ENCODE data around the gene TGFBR3L.
"Not testable (repeated sequence)": the region's sequence is repeated elsewhere in the genome, so short reads cannot be mapped to it uniquely, and the experiment has no call there.

Gene TGFBR3L

GRCh38 chr19:7916103-7916954 is 1.7 kb downstream of the TGFBR3L start:
- in situ Hi-C loops (cut with HindIII; ENCODE audit: low sequenced_read_pairs) = no loop called here

- in situ Hi-C loops (cut with HindIII; ENCODE audit: low sequenced_read_pairs) = no loop called here
Observed at GRCh38 chr19:7916955-7917266, 2.3 kb downstream of the TGFBR3L start.

- in situ Hi-C loops (cut with HindIII; ENCODE audit: low sequenced_read_pairs) = no loop called here
Observed at GRCh38 chr19:7917267-7918061, 2.8 kb downstream of the TGFBR3L start.

GRCh38 chr19:7918062-7918614 is 3.5 kb downstream of the TGFBR3L start:
- in situ Hi-C loops (cut with HindIII; ENCODE audit: low sequenced_read_pairs) = not testable (repeated sequence)

- in situ Hi-C loops (cut with HindIII; ENCODE audit: low sequenced_read_pairs) = no loop called here
Observed at GRCh38 chr19:7918615-7919421, 4.2 kb downstream of the TGFBR3L start.

- in situ Hi-C loops (cut with HindIII; ENCODE audit: low sequenced_read_pairs) = loop anchor here (5.0 kb wide), 1 partner anchor 68 kb away; no protein-coding TSS in a partner anchor
Observed at GRCh38 chr19:7919610-7920518, 5.2 kb downstream of the TGFBR3L start, which contains the start of gene SNAPC2. TSS of gene SNAPC2 (plus strand) at chr19:7920338. CDS start at chr19:7920367, 29 bp downstream.

- in situ Hi-C loops (cut with HindIII; ENCODE audit: low sequenced_read_pairs) = loop anchor here (5.0 kb wide), 1 partner anchor 68 kb away; no protein-coding TSS in a partner anchor
Observed at GRCh38 chr19:7920519-7921301, 6.1 kb downstream of the TGFBR3L start.

GRCh38 chr19:7921302-7921966 is 6.8 kb downstream of the TGFBR3L start:
- in situ Hi-C loops (cut with HindIII; ENCODE audit: low sequenced_read_pairs) = loop anchor here (5.0 kb wide), 1 partner anchor 69 kb away; no protein-coding TSS in a partner anchor

GRCh38 chr19:7921967-7922835 is 7.6 kb downstream of the TGFBR3L start:
- in situ Hi-C loops (cut with HindIII; ENCODE audit: low sequenced_read_pairs) = loop anchor here (5.0 kb wide), 1 partner anchor 70 kb away; no protein-coding TSS in a partner anchor

GRCh38 chr19:7922836-7923195 is 8.2 kb downstream of the TGFBR3L start:
- in situ Hi-C loops (cut with HindIII; ENCODE audit: low sequenced_read_pairs) = loop anchor here (5.0 kb wide), 1 partner anchor 71 kb away; no protein-coding TSS in a partner anchor

GRCh38 chr19:7923295-7924191 is 8.9 kb downstream of the TGFBR3L start:
- in situ Hi-C loops (cut with HindIII; ENCODE audit: low sequenced_read_pairs) = loop anchor here (5.0 kb wide), 1 partner anchor 71 kb away; no protein-coding TSS in a partner anchor

- in situ Hi-C loops (cut with HindIII; ENCODE audit: low sequenced_read_pairs) = loop anchor here (5.0 kb wide), 1 partner anchor 72 kb away; no protein-coding TSS in a partner anchor
Observed at GRCh38 chr19:7924241-7924640, 9.6 kb downstream of the TGFBR3L start.

- in situ Hi-C loops (cut with HindIII; ENCODE audit: low sequenced_read_pairs) = loop anchor here (5.0 kb wide), 1 partner anchor 72 kb away; no protein-coding TSS in a partner anchor
Observed at GRCh38 chr19:7924651-7925170, 10.1 kb downstream of the TGFBR3L start.

- in situ Hi-C loops (cut with HindIII; ENCODE audit: low sequenced_read_pairs) = no loop called here
Observed at GRCh38 chr19:7925171-7925851, 10.7 kb downstream of the TGFBR3L start.

- in situ Hi-C loops (cut with HindIII; ENCODE audit: low sequenced_read_pairs) = no loop called here
Observed at GRCh38 chr19:7926021-7926726, 11.5 kb downstream of the TGFBR3L start, which contains the start of gene CTXN1. TSS of gene CTXN1 (minus strand) at chr19:7926135. CDS start at chr19:7925538, 597 bp downstream.
